Measurements from ENCODE around the gene GPR176.

The GPR176 gene

DNA sequence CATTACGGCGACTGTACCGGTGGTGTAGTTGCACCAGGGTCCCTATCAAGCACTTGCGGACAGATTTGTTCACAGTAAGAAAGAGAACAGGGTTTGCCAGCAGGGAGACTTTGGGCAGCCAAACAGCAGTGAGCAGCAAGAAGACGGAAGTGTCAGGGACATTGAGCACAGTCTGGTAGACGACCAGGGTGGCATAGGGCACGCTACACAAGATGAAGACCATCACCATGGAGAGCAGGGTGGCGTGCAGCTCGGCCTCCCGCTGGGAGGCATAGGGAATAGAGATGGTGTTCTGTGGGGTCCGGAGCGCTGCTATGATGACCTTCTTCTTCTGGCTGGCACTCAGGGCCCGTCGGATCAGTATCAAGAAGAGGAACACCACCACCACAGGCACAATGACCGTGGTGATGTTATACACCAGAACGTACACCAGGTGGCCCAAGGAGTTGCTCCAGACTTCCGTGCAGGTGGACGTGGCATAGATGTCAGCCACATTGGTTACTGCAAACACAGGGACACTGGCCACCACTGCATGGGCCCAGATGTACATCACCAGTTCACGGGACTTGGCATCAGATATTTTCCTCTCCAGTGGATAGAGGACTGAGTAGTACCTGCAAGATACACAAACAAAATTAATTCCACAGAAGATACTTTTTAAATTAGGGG is 118.3 kb downstream of the GPR176 start:
- no peak for DNase-seq

DNA sequence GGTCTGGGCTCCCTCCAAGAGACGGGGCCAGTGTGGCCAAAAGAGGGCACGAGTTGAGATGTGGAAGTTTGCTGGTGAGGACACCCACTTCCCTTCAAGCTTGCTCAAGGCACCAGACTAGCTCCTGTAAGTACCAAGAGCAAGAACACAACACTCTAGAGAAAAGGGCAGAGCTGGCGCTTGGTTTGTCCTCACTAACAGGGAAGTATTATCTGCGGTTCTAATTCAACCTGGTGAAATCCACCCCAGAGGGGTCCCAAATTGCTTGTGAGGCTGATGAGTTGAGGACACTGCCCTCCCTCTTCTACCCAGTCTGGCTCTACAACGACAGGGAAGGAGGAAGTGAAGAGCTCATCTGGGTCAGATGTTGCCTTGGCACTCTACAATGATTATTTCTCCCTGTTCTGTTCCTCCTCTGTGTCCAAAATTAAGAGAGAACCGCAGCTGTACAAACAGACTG is 120.5 kb downstream of the GPR176 start:
- no peak for DNase-seq

DNA sequence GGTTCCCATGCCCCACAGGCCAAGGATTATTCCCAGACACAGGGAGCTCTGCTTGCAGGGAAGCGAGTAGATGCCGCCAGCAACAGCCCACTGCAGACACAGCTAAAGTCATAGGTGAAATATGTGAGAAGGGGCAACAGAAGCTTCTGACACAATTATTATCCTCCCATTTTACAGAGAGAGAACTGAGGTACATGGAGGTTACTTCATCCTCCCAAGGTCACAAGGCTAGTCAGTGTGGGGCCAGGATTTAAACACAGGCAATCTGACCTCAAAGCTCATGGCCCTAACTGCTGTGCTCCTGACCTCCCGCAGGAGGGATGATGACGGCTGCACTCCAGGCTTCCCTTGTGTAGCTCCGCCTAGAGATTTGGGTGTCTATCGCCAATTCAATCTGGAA is 121.7 kb downstream of the GPR176 start:
- DNase-seq: no peak

DNA sequence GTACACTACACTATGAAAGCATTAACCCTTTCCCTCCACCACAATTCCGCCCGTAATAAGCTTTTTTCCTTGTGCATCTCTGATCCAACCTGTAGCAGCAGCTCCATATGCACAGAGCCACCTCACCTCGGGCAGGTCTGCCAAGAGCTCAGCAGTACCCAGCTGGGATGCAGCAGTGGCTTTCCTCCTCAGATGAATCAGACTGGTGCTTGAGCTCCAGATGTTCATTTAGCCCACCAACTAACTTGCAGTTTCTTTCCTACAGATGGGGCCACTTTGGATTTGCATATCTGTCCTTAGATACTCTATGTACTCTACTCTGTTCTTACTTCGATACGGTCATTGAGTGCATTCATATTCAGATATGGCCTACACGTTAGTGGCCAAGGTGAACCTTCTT is 122.7 kb downstream of the GPR176 start:
- DNase-seq: no peak

DNA sequence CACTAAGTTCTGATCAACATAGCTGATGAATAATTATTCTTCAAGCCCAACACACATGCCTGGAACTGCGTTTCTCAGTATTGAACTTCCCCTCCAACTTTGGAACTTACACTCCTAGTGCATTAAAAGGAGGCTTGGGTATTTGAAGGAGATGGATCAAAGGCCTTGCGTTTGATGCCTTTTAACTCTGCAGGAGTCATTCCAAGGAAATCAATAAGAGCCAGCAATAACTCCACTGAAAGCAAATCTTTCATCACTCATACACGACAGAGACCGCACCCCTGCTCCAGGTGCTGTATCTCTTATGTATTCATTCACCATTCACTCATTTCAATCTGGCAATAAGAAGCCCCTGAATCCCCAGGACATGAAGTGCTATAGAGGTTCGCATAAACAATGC is 123.5 kb downstream of the GPR176 start:
- DNase-seq: no peak

DNA sequence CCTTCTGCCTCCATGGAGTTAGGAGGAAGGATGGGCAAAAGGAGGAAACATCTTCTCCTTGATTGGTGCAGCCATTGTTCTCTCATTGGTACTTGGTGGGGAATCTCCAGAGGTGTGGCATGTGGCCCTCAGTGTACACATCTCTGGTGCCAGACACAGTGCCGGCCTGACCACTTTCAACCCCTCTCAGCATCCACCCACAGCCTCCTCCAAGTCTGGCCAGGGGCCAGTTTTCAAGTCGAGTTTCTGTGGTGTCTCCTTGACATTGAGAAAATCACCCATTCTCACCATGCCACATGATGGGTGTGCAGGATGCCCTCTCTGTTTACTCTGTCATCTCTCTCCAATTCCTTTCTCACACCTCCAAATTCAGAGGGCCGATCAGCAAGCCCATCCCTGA is 124.6 kb downstream of the GPR176 start:
- no peak for DNase-seq

DNA sequence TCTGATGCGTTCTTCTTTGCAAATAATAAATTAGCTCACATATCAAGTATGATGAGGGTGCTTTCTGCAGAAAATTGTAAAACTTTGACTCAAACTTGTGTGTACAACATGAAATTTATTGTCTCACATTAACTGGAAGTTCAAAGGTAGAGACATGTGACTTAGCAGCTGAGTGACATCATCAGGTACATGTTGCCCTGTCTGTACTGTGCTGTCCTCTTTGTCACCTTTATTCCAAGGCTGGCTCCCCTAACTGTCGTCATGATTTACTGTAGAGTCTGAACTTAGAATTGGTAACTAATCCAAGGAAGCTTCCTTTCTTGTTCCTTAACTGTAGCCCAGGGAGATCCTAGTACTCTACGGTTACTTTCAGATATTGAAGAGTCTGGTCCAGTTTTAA is 125.1 kb downstream of the GPR176 start:
- DNase-seq: no peak

DNA sequence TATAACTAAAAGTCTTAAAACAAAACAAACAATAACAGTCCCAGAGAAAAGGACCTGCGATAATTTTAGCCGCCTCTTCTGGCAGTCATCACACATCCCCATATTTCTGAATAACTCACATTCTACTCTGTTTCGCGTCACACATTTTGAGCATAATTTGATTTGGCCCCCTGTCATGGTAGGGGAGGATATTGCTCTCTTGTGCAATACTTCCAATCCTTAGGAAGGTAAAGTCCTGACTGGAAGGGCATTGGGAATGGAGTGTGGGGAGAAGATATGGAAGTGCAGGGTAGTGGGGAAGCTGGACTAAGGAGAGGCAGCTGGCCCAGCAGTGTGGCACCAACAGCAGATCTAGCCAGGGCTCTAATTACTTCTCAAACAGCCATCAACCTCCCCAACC is 126.1 kb downstream of the GPR176 start:
- no peak for DNase-seq

DNA sequence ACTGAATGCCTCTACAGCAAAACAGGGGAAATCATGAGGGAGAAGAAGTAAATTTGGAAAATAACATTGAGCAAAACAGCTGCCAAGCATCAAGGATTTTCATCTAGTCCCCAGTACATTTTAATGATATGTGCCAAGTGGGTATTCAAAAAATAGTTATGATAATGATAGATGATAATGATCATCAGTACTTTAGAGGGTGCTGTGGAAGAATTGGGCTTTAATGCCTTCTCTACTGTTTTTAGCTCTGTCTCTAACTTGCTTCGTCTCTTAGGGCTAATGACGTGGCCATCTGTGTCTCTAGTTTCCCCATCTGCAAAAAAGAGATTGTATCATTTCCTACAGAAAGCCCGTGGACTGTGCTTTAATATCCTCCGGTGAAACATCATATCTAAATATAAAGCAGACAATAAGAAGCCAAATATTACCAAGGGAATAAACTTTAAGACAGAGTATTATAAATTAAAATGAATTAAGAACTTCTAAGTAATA is 127.2 kb downstream of the GPR176 start:
- no peak for DNase-seq

DNA sequence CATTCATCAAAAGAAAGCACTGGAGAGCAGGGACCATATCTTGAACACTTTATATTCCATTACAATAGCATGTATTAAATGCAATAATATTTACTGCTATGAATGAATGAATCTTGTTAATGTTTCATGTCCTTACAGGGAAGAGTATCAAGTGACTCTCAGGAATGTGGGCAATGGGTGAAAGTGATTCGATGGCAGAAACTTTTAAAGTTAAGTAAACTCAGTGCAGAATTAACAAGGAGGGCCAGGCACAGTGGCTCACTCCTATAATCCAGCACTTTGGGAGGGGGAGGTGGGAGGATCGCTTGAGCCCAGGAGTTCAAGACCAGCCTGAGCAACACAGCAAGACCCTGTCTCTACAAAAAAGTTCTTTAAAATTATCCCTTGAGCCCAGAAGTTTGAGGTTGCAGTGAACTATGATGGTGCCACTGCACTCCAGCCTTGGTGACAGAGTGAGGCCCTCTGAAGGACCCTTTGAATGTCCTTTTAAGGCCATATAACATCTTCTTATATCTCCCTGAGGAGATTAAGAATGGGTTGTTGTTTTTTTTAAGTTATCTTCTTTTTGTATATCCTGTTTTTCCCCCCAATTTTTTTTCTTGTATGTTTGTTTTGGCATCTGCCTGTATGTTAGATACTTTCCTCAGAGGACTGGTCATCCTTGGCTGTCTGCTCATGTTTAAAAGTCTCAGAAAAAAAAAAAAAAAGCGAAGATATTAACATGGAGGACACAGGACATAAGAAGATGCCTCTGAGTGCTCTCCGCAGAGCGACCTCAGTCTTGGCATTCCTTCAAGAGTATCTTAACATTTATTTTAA is 127.8 kb downstream of the GPR176 start:
- no peak for DNase-seq

DNA sequence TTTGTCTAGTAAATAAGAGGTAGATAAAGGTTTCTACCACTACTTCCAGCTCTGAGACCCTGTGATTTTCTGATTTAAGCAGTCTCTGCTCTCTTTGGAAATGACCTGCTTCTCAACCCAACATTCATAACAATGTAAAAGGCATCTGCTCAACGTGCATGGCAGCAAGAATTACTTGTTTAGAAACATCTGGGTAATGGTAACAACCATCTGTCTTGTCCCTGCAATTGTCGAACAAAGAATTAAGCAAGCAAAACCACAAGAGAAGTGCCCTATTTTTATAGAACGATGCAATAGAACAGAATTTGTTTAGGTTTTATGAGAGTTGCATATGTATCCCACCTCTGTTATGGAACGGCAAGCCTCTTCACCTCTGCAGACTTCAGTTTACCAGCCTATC is 130.3 kb downstream of the GPR176 start:
- DNase-seq: no peak

DNA sequence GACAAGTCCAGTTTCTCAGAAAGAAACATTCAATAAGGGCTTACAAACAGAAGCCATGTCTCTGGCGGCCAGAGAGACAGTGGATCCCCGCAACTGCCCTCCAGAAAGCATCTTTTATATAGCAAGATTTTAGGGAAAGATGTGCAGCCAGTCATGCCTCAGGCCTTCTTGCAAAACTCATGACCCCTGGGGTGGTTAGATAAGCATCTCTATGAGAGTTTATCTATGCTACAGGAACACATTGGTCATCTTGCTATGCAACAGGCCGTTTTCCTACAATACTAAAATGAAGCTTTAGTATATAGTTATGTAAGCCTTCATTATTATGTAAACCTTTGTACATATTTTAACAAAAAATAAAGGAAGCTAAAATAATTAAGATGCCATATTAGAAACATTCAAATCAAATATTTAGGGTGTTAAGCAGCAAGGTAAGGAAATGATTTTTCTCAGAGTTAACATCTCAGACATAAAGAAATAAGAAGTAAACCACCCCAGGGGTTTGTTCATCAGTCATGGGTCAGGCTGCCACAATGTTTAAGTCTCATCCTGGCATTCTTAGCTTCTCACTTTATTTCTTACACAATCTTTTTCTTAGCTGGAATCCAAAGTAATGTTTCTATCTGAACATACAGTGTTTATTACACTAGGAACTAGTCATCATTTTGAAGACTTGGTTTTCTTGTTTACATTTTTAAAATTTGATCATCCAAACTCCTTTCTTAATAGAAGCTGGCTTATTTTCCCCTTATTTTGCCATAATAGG is 131.1 kb downstream of the GPR176 start:
- DNase-seq: no peak

DNA sequence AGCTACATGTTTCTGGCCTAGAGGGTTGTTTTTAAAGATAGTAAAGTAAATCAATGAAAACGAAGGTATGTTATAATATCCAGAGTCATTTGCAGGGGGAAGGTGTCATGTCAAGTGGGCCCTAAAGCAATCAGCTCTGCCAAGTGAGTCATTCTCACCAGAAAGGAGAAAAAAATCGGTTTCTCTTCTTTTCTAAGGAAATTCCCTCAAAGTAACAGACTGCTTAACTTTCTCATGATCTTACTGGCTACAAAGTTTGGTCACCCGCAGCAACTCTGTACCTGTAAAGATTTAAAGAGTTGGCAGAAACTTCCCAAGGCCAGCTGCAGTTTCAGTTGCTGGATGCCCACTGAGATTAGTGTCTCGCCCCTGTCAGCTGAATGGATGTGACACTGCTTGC is 132.0 kb downstream of the GPR176 start:
- DNase-seq: no peak

DNA sequence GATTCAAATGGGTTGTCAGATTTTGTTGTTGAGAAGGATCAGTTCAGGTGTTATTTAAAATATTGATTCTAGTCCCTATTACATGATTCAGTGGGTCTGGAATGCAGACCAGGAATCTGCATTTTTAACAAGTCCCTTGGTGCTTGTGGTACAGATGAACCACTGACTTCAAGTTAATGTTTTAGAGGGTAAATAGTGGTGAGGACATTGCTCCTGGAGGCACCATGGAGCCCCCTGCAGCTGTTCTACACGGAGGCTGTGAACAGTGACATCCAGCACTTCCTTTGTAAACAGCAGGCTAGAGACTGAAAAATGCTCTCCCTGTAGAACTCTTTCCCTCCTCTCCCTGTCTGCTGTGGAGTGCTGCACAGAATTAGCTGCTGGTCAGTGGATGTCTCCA is 132.6 kb downstream of the GPR176 start:
- DNase-seq: no peak

DNA sequence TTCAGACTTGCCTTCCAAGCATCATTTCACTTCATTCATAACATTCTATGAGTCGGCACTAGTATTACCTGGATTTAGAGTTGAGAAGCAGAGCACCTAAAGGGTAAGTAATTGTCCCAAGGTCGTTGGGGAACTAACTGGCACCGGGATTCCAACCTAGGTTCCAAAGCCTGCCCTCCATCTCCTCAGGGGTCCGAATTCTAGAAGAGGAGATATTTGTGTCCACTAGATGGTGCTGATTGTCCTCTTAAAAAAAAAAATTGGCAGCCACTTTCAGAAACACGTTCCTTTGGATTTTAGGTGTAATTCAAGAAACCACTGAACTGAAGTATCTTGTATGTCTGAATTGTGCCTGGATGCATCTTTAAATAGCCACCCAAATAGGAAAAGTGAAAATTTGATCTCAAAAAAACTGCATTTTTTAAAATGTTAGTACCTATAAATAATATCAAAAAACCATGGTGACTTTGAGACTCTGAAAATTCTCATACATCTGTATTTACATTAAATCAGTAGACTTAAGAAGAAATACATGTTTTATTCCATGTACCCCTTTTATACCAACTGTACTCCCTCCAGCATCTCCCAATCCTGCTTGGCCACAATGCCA is 133.5 kb downstream of the GPR176 start:
- DNase-seq: no peak

DNA sequence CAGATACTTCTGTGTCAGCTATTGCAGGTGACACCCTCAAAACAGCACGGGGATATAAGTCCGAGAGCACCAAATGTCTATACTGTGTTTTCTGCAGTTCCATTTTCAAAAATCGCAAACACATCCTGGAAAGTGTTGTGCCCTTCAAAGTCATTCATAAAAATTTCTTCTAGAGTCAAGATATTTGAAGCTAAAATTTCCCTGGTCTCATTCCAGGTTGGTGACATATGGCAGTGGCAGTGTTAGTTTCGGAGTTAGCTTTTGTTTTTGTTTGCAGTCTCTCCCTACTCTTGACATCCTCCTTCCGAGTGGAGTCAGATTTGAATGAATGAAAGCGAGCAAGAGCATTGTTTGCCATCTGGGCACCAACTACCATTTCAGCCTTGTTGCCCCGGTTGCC is 134.2 kb downstream of the GPR176 start:
- no peak for DNase-seq

DNA sequence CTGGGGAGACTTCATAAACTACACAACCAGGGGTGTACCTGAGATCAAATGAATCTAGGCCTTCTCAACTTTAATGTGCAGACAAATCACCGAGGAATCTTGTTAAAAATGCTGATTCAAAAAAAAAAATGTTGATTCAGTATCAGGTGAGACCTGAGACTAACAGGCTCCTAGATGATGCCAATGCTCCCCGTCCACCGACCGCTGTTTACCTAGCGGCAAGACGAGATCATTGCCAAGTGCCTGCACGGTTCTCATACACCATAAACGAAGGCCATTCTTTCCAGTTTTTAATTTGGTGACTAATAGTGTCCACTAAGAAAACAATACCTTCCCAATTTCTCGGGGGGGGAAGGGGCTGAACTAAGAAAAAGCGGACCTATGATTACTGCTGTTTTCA is 134.9 kb downstream of the GPR176 start:
- no peak for DNase-seq

DNA sequence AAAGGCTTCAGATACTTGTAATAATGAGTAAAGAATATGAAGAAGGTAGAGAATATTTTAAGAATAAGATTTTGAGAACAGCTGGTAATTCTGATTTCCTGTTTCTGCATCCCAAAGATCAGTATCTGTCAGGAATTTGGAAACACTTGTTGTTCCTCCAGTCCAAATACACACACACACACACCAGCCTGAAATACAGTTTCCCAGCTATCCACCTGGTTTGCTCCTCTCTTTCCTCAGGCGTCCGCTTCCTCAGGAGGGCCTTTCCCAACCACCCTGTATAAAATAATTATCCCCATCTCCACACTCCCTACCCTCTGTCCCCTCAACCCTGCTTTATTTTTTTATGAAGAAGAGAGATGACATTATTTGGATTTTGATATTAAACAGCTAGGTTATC is 135.4 kb downstream of the GPR176 start:
- no peak for DNase-seq

DNA sequence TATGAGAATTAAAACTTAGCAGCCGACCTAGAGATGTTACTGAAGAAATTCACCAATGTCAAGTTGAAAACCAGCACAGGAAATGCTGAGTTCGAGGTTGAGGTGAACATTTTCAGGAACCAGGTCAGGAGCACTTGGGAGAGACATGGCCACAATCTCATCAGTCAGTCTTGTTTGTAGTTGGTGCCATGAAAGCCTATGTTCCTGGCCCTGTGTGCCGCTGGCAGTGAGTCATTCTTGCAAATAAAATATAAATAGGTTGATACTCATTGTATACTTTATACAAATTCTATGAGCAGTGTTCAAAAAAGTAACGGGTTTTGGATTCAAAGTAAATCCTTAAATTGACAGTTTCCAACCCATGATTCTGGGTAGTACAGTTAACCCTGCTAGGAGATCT is 135.9 kb downstream of the GPR176 start:
- DNase-seq: no peak

DNA sequence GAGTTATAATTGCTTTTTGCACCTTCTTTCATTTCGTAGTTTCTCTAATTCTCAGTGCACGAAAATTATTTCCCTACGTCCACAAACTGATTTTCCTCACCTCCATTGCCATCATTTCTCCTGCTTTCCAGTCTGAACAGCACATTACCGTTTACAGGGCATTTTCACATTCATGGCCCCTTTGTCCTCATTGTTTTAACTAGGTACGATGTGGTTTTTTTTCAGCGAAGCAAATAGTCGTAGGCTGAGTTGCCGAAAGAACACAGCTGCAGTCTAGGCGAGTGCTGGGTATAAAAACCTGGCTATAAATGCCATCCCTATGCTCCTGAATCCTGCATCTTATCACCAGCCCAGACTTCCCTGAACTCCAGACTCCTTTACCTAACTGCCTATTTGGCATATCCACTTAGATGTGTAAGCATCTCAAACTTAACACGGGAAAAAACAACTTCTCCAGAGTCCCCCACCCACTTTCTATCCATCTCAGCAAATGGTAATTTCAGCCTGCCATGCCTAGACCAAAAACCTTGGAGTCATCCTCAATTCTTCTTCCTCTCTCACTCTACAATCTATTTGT is 136.7 kb downstream of the GPR176 start:
- no peak for DNase-seq

DNA sequence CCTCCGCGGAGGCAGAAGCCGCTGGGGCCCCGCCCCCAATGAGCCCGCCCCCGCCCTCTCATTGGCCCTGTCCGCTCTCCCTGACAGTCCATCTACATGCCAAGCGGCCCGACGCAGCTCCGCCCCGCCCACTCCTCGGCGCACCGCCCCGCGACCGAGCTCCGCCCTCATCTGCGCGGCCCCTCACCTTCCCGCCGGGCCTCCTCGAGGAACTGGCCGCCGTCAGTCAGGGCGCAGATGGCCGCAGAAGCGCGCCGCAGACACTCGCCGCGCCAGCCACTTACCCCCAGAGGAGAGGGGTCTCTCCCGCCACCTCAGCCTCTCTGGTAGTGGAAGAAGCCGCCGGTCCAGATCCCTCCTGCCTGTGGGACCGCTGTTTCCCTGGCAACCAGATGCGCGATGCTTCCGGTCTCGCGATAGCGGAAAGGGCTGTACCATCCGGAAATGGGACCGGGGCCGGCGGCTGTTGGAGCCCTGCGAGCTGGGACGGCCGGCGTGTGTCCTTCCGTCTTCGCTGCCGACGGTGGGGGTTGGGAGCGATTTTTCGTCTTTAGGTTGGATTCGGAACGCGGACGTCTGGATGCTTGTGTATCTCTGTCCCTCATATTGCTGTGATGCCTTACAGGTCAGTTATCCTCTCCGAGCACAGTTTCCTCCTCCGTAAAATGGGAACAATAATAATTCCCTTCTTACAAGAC is 137.5 kb downstream of the GPR176 start, which contains the start of gene FSIP1:
FSIP1 (minus strand) TSS at position 401 of the 698 bp plus-strand sequence. CDS start 6,317 bp downstream, outside the sequence.
- peak; percentile 92 for DNase-seq

DNA sequence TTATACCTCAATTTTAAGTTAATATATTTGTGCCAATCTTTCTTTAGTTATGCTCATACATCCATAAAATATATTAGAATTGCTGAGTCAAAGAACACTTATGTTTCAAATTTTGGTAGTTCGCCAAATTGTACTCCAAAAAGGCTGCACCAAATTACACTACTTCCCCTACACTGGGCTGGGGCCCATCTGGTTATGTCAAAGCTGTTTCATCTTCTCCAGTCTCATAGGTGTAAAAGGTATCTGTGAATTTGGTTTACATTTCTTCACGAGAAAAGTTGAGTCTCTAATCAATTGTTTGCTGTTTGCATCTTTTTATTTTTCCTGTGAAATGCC is 138.1 kb downstream of the GPR176 start:
- no peak for DNase-seq
